Kidney (tissue), 14 donors: ENCODE measurements around the gene TYW1B. TPM values are rescaled to one million over a fixed set of nuclear protein-coding genes. Genes with fewer than 3 reads are reported as not detected.
"Not testable (repeated sequence)": the region's sequence is repeated elsewhere in the genome, so short reads cannot be mapped to it uniquely, and the experiment has no call there.

Source experiments
- DNase-seq, 5 donors: peaks; one replicate each; pipeline ENCODE4 v3.0.0-alpha.2; 2013 to 2020
- FAIRE-seq: peaks from 2 replicates; lab custom pipeline; 2012; peaks lifted over from hg19 to GRCh38; lab: Jason Lieb, UNC
- H3K27ac ChIP-seq, 2 donors: one replicate each; pipeline ENCODE4 v1.7.0; 2013; ENCODE audit warnings: low read depth in 2 of 2, low read length in 2 of 2, inconsistent platforms in 1 of 2
- H3K27me3 ChIP-seq: one replicate; pipeline ENCODE4 v1.7.1; 2013; ENCODE audit warnings: low read length, inconsistent platforms; ENCODE audit not compliant: control insufficient read depth, insufficient read depth
- H3K36me3 ChIP-seq, 3 donors: one replicate each; pipeline versions ENCODE4 v1.7.0 to v1.7.1; 2013; ENCODE audit warnings: low read length in 3 of 3, control low read depth in 1 of 3, inconsistent platforms in 1 of 3; ENCODE audit not compliant: insufficient read depth in 3 of 3, control insufficient read depth in 2 of 3
- H3K4me1 ChIP-seq, 3 donors: one replicate each; pipeline versions ENCODE4 v1.7.0 to v1.7.1; 2013; ENCODE audit warnings: low read length in 3 of 3, inconsistent platforms in 1 of 3, low read depth in 1 of 3; ENCODE audit not compliant: control insufficient read depth in 2 of 3, insufficient read depth in 2 of 3
- H3K4me3 ChIP-seq, 3 donors: one replicate each; pipeline versions ENCODE4 v1.7.0 to v1.8.1; 2013; ENCODE audit warnings: low read length in 3 of 3, control low read depth in 1 of 3, inconsistent platforms in 1 of 3
- H3K9ac ChIP-seq, 3 donors: one replicate each; pipeline versions ENCODE4 v1.7.0 to v1.7.1; 2013; ENCODE audit warnings: low read length in 3 of 3, control low read depth in 1 of 3, inconsistent platforms in 1 of 3
- H3K9me3 ChIP-seq, 3 donors: one replicate each; pipeline versions ENCODE4 v1.7.0 to v1.7.1; 2013; ENCODE audit warnings: low read length in 3 of 3, control low read depth in 1 of 3, inconsistent platforms in 1 of 3; ENCODE audit not compliant: control insufficient read depth in 2 of 3, insufficient read depth in 1 of 3
- intact Hi-C: fragments of 100-400 bp; cut with DNase I; formaldehyde crosslinking; loops from one replicate; pipeline ENCODE4 v1.11.1; 2022
- polyA plus RNA-seq: library from polyadenylated mRNA; stranded (reverse); fragments of 350-450 nt; fragmentation: Illumina TruSeq; extraction: RNeasy Lipid Tissue Mini Kit (QIAGEN cat#74804); gene quantifications from one replicate; pipeline ENCODE4 v1.2.3, GENCODE V29; 2014; ENCODE audit warnings: low read depth, low replicate concordance; ENCODE audit not compliant: insufficient read depth
- total RNA-seq: library from RNA; stranded (reverse); fragmentation: NEBNext Ultra II Directional; extraction: Animal tissue kit (Norgen Biotek cat#: 25700); gene quantifications from one replicate; pipeline ENCODE4 v1.2.1, GENCODE V29; 2021
- TF ChIP-seq, protein P1 (sequence below): IDR thresholded peaks from 3 replicates; pipeline ENCODE4 v1.5.1; 2012; ENCODE audit warnings: mild to moderate bottlenecking, moderate library complexity, borderline replicate concordance; ENCODE audit not compliant: insufficient read depth; ENCODE audit errors: extremely low read depth
- donor health status: control.
- donor health status: control.
- donor health status: control.
- donor health status: control.
- donor health status: control.
- donor health status: DM: yes; HTN: yes; CAD: no.
- donor health status: Normal renal cell carcinoma (clear cell type).

The TYW1B gene
- total and polyA plus RNA-seq, 2 donors from 2014 or later, result 2.9 to 3.2 TPM

DNA sequence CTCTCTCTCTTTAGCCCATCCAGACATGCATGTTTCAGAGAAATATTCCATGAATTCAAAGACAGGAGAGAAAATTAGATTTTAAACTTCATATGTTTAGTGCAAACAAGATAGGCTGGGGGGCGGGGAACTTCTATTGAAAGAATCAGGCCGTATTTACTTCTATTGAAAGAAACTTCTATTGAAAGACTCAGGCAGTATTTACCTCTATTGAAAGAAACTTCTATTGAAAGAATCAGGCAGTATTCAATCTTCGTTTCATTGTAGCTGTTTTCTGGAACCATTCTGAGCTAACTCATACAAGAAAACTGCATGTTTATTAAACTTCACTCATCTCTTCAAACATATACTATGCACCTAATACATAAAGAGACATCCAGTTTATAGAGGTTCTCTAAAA is 123.1 kb downstream of the TYW1B start:
- Histone ChIP-seq H3K27me3 (no peaks in the 10 kb centered on the region), H3K9me3 (no peaks in the 10 kb centered on the region), H3K4me3 (no peak overlapping the region), H3K27ac (no peak overlapping the region), H3K9ac (no peak overlapping the region), H3K4me1 (no peaks in the 10 kb centered on the region), H3K36me3 (no peaks in the 10 kb centered on the region)
- DNase-seq (no peak), FAIRE-seq (no peak)
- TF ChIP-seq, protein P1, sequence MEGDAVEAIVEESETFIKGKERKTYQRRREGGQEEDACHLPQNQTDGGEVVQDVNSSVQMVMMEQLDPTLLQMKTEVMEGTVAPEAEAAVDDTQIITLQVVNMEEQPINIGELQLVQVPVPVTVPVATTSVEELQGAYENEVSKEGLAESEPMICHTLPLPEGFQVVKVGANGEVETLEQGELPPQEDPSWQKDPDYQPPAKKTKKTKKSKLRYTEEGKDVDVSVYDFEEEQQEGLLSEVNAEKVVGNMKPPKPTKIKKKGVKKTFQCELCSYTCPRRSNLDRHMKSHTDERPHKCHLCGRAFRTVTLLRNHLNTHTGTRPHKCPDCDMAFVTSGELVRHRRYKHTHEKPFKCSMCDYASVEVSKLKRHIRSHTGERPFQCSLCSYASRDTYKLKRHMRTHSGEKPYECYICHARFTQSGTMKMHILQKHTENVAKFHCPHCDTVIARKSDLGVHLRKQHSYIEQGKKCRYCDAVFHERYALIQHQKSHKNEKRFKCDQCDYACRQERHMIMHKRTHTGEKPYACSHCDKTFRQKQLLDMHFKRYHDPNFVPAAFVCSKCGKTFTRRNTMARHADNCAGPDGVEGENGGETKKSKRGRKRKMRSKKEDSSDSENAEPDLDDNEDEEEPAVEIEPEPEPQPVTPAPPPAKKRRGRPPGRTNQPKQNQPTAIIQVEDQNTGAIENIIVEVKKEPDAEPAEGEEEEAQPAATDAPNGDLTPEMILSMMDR, result no peak
- intact Hi-C loops, result no loop called here

DNA sequence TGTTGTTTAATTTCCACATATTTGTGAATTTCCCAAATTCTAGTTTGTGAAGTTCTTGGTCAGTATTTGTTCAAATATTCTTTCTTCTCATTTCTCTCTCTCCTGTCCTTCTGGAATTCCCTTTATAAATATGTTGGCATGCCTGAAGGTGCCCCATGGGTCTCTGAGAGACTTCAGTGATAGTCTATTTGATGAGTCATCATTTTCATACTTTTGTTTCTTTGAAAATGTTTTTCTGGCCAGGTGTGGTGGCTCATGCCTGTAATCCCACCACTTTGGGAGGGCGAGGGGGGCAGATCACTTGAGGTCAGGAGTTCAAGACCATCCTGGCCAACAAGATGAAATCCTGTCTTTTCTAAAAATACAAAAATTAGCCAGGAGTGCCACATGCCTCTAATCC is 127.5 kb downstream of the TYW1B start:
- H3K27ac ChIP-seq, H3K27me3 ChIP-seq, H3K4me3 ChIP-seq, H3K9ac ChIP-seq, H3K9me3 ChIP-seq, H3K36me3 ChIP-seq, H3K4me1 ChIP-seq, intact Hi-C loops, FAIRE-seq, DNase-seq: not testable (repeated sequence)

DNA sequence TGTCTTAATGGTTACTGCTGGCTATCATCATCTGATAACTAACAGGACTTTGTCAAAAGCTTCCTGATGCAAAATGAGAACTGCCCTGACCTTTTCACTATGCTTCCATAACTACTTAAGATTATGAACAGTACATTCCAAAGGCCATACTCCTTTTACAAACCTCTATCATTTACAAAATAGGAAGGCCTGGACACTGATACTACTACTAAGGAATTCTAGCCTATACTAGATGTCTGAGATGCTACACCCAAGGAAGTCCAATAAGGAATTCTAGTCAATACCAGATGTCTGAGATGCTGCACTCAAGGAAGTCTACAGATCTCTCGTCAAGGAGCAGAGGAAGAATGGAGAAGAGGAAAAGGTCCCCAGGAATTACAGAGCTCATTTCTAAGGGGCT is 130.9 kb downstream of the TYW1B start:
- H3K9me3 ChIP-seq, H3K9ac ChIP-seq, intact Hi-C loops, H3K36me3 ChIP-seq, H3K4me1 ChIP-seq, H3K27me3 ChIP-seq, H3K27ac ChIP-seq, FAIRE-seq, H3K4me3 ChIP-seq, DNase-seq: not testable (repeated sequence)

GRCh38 chr7:72696643-72697042 is 131.4 kb downstream of the TYW1B start:
- FAIRE-seq, H3K9ac ChIP-seq, intact Hi-C loops, DNase-seq, H3K36me3 ChIP-seq, H3K4me1 ChIP-seq, H3K9me3 ChIP-seq, H3K4me3 ChIP-seq, H3K27ac ChIP-seq, H3K27me3 ChIP-seq: not testable (repeated sequence)

DNA sequence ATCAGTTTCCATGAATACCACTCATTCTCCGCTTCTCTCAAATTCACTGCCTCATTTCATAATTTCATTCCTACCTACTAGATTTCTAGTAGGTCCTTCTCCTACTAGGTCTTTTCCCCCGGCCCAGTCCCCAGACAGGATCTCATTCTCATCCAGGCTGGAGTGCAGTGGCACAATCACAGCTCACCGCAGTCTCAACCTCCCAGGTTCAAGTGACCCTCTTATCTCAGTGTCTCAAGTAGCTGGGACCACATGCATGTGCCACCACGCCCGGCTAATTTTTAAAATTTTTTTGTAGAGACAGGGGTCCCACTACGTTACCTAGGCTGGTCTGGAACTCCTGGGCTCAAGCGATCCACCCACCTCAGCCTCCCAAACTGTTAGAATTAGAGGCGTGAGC is 132.5 kb downstream of the TYW1B start:
- DNase-seq, H3K9me3 ChIP-seq, H3K4me1 ChIP-seq, FAIRE-seq, H3K27ac ChIP-seq, H3K9ac ChIP-seq, H3K36me3 ChIP-seq, H3K27me3 ChIP-seq, H3K4me3 ChIP-seq, intact Hi-C loops: not testable (repeated sequence)

DNA sequence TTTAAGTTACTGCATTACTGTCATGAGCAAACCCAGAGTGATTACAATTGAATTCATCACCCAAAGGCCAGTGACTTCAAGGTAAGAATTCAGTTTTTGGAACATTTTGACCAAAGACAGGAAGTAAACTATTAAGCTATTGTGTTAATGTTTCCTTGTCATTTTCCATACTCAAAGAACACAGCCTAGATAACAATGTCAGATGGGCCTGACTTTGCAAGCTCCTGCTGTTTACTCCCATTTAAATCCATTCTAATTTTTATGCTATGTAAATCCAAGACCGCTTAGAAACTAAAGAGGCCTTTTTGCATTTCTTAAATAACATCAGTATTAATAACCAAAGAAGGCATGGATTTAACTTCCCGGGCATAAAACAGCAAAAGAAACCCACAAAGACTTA is 136.6 kb downstream of the TYW1B start:
- intact Hi-C loops, H3K9me3 ChIP-seq, H3K36me3 ChIP-seq, DNase-seq, H3K4me1 ChIP-seq, H3K9ac ChIP-seq, H3K27me3 ChIP-seq, H3K27ac ChIP-seq, H3K4me3 ChIP-seq, FAIRE-seq: not testable (repeated sequence)

- FAIRE-seq, DNase-seq, H3K36me3 ChIP-seq, H3K27ac ChIP-seq, H3K9me3 ChIP-seq, H3K27me3 ChIP-seq, intact Hi-C loops, H3K4me3 ChIP-seq, H3K9ac ChIP-seq, H3K4me1 ChIP-seq: not testable (repeated sequence)
Observed at GRCh38 chr7:72690177-72690576, 137.8 kb downstream of the TYW1B start.

- H3K4me3 ChIP-seq, H3K4me1 ChIP-seq, H3K27ac ChIP-seq, H3K36me3 ChIP-seq, H3K9me3 ChIP-seq, DNase-seq, intact Hi-C loops, FAIRE-seq, H3K27me3 ChIP-seq, H3K9ac ChIP-seq: not testable (repeated sequence)
Observed at GRCh38 chr7:72689344-72689743, 138.7 kb downstream of the TYW1B start.
